GM10248 (cell line): Measurements from ENCODE around the gene MEMO1.
"Not testable (repeated sequence)": the region's sequence is repeated elsewhere in the genome, so short reads cannot be mapped to it uniquely, and the experiment has no call there.

Experiments used
- CTCF ChIA-PET: fragments of 300-600 bp; sonication (Branson Sonifier 250); formaldehyde crosslinking; extraction: SDS; loops from one replicate; lab custom pipeline; 2021; ENCODE audit warnings: antibody characterized with exemption; lab: Yijun Ruan, JAX
- POLR2A ChIA-PET: fragments of 350-650 bp; sonication (Branson Sonifier 250); formaldehyde crosslinking; extraction: SDS; loops from one replicate; lab custom pipeline; 2020; ENCODE audit warnings: antibody characterized with exemption; lab: Yijun Ruan, JAX
- DNase-seq: peaks from one replicate; pipeline ENCODE4 v3.0.0; 2012; ENCODE audit errors: extremely low spot score
- TF ChIP-seq, protein P1 (sequence below): IDR thresholded peaks from 2 replicates; pipeline ENCODE4 v1.5.1; 2012; ENCODE audit warnings: mild to moderate bottlenecking, low read depth; ENCODE audit errors: extremely low read depth, missing control alignments, control extremely low read depth

MEMO1 gene

DNA sequence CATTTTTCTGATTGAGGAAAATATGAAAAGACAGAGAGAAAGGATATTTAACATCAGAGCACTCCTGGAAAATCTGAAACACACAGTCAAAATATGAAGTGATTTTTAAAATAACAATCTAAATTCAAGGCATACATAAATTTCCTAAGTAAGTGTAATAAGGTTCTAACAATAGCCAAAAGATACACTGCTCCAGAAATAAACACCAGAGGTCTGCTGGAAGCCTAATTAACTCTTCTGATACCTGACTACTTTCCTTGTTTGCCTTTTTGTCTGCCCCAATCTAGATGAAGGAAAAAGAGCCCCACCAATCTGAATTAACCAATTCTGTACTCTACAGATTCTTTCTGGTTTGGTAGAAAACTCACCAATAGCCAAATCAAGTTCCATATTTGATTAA is 87.1 kb downstream of the MEMO1 start:
- TF ChIP-seq, protein P1, sequence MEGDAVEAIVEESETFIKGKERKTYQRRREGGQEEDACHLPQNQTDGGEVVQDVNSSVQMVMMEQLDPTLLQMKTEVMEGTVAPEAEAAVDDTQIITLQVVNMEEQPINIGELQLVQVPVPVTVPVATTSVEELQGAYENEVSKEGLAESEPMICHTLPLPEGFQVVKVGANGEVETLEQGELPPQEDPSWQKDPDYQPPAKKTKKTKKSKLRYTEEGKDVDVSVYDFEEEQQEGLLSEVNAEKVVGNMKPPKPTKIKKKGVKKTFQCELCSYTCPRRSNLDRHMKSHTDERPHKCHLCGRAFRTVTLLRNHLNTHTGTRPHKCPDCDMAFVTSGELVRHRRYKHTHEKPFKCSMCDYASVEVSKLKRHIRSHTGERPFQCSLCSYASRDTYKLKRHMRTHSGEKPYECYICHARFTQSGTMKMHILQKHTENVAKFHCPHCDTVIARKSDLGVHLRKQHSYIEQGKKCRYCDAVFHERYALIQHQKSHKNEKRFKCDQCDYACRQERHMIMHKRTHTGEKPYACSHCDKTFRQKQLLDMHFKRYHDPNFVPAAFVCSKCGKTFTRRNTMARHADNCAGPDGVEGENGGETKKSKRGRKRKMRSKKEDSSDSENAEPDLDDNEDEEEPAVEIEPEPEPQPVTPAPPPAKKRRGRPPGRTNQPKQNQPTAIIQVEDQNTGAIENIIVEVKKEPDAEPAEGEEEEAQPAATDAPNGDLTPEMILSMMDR: no peak
- ChIA-PET POLR2A (no interaction called here), CTCF (interaction anchor here (1.5 kb wide), 1 partner anchor 8 kb away, joined by 4 read pairs; no protein-coding TSS in a partner anchor)
- no peak for DNase-seq

DNA sequence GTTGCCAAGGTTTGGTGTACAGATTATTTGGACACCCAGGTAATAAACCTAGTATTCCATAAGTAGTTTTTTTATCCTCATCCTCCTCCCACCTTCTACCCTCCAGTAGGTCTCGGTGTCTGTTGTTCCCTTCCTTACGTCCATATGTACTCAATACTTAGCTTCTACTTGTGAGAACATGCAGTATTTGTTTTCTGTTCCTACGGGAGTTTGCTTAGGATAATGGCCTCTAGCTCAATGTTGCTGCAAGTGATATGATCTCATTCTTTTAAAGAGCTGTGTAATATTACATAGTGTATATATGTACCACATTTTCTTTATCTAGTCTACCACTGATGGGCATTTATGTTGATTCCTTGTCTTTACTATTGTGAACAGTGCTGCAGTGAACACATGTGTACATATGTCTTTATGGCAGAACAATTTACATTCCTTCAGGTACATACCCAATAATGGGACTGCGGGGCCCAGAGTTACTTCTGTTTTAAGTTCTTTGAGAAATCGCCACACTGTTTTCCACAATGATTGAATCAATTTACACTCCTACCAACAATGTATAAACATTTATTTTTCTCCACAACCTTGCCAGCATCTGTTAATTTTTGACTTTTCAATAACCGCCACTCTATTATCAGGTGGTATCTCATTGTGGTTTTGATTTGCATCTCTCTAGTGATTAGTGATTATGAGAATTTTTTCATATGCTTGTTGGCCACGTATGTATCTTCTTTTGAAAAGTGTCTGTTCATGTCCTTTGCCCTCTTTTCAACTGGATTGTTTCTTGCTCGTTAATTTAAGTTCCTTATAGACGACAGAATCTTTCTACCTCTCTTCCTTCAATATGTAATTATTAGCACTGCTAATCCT is 88.0 kb downstream of the MEMO1 start:
- ChIA-PET POLR2A (no interaction called here), CTCF (no interaction called here)
- TF ChIP-seq, protein P1: no peak
- no peak for DNase-seq

DNA sequence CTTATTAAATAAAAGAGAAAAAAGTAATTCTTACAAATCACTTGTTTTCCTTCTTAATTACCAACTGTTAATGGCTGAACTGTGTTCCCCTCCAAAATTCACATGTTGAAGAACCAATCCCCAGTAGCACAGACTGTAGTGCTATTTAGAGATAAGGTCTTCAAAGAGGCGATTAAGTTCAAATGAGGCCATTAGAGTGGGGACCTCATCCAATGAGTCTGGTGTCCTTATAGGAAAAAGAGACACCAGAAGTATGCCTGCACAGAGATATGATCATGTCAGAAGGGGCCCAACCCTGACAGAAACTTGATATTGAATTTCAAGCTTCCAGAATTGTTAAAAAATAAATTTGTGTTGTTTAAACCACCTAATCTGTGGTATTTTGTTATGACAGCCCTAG is 89.8 kb downstream of the MEMO1 start:
- TF ChIP-seq, protein P1: no peak
- CTCF ChIA-PET: interaction anchor here (0.8 to 2.0 kb wide), 4 partner anchors 10 to 66 kb away, joined by 3 to 9 read pairs (median 3); no protein-coding TSS in a partner anchor
- POLR2A ChIA-PET: no interaction called here
- no peak for DNase-seq

DNA sequence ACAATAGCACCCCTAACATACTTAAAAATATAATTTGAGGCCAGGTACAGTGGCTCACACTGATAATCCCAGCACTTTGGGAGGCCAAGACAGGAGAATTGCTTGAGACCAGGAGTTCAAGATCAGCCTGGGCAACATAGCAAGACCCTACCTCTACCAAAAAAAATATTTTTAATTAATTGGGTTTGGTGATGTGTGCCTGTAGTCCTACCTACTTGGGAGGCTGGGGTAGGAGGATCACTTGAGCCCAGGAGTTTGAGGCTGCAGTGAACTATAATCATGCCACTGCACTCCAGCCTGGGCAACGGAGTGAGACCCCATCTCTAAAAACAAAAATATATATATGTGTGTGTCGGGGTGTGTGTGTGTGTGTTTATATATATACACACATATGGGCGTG is 91.3 kb downstream of the MEMO1 start:
- TF ChIP-seq, protein P1: no peak

DNA sequence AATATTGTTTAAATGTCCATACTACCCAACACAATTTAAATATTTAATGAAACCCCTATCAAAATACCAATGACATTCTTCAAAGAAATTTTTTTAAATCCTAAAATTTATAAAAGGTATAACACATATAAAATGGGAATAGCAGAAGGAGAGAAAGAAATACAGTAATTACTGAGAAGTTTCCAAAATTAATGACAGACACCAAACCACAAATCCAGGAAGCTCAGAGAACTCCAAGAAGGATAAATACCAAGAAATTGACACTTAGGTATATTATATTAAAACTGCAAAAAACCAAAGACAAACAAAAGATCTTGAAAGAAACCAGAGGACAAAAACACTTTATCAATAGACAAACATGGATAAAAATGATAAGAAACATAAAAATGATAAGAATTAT is 101.1 kb downstream of the MEMO1 start:
- ChIA-PET POLR2A (no interaction called here), CTCF (no interaction called here)
- TF ChIP-seq, protein P1: no peak
- no peak for DNase-seq

More for the DNA sequence above, 91.3 kb downstream of the MEMO1 start:
- ChIA-PET POLR2A (no interaction called here), CTCF (no interaction called here)
- no peak for DNase-seq

DNA sequence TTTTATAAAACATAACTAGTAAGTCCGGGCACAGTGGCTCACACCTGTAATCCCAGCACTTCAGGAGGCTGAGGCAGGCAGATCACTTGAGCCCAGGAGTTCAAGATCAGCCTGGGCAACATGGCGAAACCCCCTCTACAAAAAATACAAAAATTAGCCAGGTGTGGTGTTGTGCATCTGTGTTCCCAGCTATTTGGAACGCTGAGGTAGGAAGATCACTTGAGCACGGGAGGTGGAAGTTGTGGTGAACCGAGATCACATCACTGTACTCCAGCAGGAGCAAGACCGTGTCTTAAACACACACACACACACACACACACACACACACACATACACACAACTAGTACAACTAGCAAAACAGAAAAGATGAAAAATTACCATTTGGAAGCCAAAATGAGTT is 103.3 kb downstream of the MEMO1 start:
- POLR2A ChIA-PET, CTCF ChIA-PET, DNase-seq: not testable (repeated sequence)
